K562 (cell line): Measurements from ENCODE around the gene B4GALNT4. TPM values are rescaled to one million over a fixed set of nuclear protein-coding genes. Genes with fewer than 3 reads are reported as not detected.
A peak's percentile ranks its signal among the peaks of the same experiment; 100 is the strongest.

Experiments used
- DIDO1 ChIP-seq: fragments of 450-650 bp; IDR thresholded peaks from 2 replicates; pipeline ENCODE4 v1.6.1; 2016; ENCODE audit warnings: low read depth, missing biosample characterization, missing genetic modification characterization
- FOXK1 ChIP-seq: sonication (generic); formaldehyde crosslinking; IDR thresholded peaks from 2 replicates; pipeline ENCODE4 v1.8.0; 2022; ENCODE audit warnings: missing genetic modification reagents, mild to moderate bottlenecking, borderline replicate concordance
- HDAC6 ChIP-seq: IDR thresholded peaks from 2 replicates; pipeline ENCODE4 v1.6.1; 2012; ENCODE audit warnings: low read depth, mild to moderate bottlenecking, control low read depth, inconsistent platforms, low read length, moderate library complexity
- MTA2 ChIP-seq: fragments of 450-650 bp; IDR thresholded peaks from 2 replicates; pipeline ENCODE4 v1.6.1; 2016; ENCODE audit warnings: low read depth
- RCOR1 ChIP-seq, 2 experiments: IDR thresholded peaks; 2 replicates each; pipeline ENCODE4 v1.6.1; 2012; ENCODE audit warnings: low read depth in 2 of 2, low read length in 2 of 2, borderline replicate concordance in 1 of 2, improper control_type of control experiment in 1 of 2
- SP2 ChIP-seq: IDR thresholded peaks from 2 replicates; pipeline ENCODE4 v1.6.1; 2011; ENCODE audit warnings: mild to moderate bottlenecking, low read depth, low read length, moderate library complexity; ENCODE audit not compliant: poor library complexity, severe bottlenecking; ENCODE audit errors: extremely low read depth
- ZKSCAN3 ChIP-seq: fragments of 250-450 bp; sonication (Bioruptor Pico); IDR thresholded peaks from 2 replicates; pipeline ENCODE4 v1.4.0; 2020
- polyA plus RNA-seq, 8 experiments: library from polyadenylated mRNA; depleted of rRNA in 4 of 8; stranded (reverse) in 5 of 8; unstranded in 3 of 8; fragments of >200 nt; fragmentation: Nextera tagmentation in 2 of 8; fragmentation: Illumina TruSeq in 1 of 8; extraction: Ambion mirVana in 2 of 8; extraction: Trizol in 1 of 8; gene quantifications; 2 replicates each; pipeline versions ENCODE4 v1.2.1 to v1.2.3, GENCODE V29; 2011 to 2014; ENCODE audit warnings: inconsistent platforms in 1 of 8, missing spikeins in 1 of 8
- total RNA-seq, 7 experiments: library from RNA; depleted of rRNA in 6 of 7; stranded (reverse); fragments of >200 nt in 6 of 7; fragmentation: Illumina TruSeq in 2 of 7; extraction: Trizol in 2 of 7; gene quantifications; 2 replicates each; pipeline versions ENCODE4 v1.2.1 to v1.2.3, GENCODE V29; 2011 to 2021; ENCODE audit warnings: low replicate concordance in 1 of 7
- TF ChIP-seq, protein P1 (sequence below): fragments of 450-650 bp; formaldehyde crosslinking; IDR thresholded peaks from 2 replicates; pipeline ENCODE4 v1.4.0; 2020; ENCODE audit warnings: mild to moderate bottlenecking, moderate library complexity
- TF ChIP-seq, protein P2 (sequence below): fragments of 450-650 bp; formaldehyde crosslinking; IDR thresholded peaks from 2 replicates; pipeline ENCODE4 v1.4.0; 2022; ENCODE audit warnings: missing genetic modification characterization
- TF ChIP-seq, protein P3 (sequence below): fragments of 250-450 bp; sonication (Bioruptor Pico); IDR thresholded peaks from 2 replicates; pipeline ENCODE4 v1.8.0; 2022; ENCODE audit warnings: inconsistent platforms, mild to moderate bottlenecking, moderate library complexity, borderline replicate concordance
- TF ChIP-seq, protein P4 (sequence below): sonication (generic); formaldehyde crosslinking; IDR thresholded peaks from 2 replicates; pipeline ENCODE4 v1.9.0; 2022; ENCODE audit warnings: mild to moderate bottlenecking, missing genetic modification reagents
- TF ChIP-seq, protein P5 (sequence below): fragments of 450-650 bp; IDR thresholded peaks from 2 replicates; pipeline ENCODE4 v1.7.0; 2016; ENCODE audit warnings: borderline replicate concordance
- TF ChIP-seq, protein P6 (sequence below), 2 experiments: fragments of 250-450 bp in 1 of 2; fragments of 450-650 bp in 1 of 2; sonication (Bioruptor Pico) in 1 of 2; IDR thresholded peaks; 2 replicates each; pipeline versions ENCODE4 v1.6.1 to v1.8.0; 2016 to 2021; ENCODE audit warnings: mild to moderate bottlenecking in 2 of 2, moderate library complexity in 2 of 2, missing compliant biosample characterization in 1 of 2, missing genetic modification characterization in 1 of 2
- TF ChIP-seq, protein P7 (sequence below), 2 experiments: fragments of 450-650 bp; conservative IDR thresholded peaks; 2 replicates each; pipeline ENCODE4 v1.6.1; 2017; ENCODE audit warnings: mild to moderate bottlenecking in 2 of 2, moderate library complexity in 2 of 2
- TF ChIP-seq, protein P8 (sequence below), 2 experiments: IDR thresholded peaks; 2 replicates each; pipeline ENCODE4 v1.6.1; 2011; ENCODE audit warnings: borderline replicate concordance in 1 of 2, control low read depth in 1 of 2, low read depth in 1 of 2, low read length in 1 of 2, mild to moderate bottlenecking in 1 of 2, mixed read lengths in 1 of 2, moderate library complexity in 1 of 2; ENCODE audit not compliant: insufficient read depth in 1 of 2, insufficient read length in 1 of 2, poor library complexity in 1 of 2, severe bottlenecking in 1 of 2; ENCODE audit errors: extremely low read depth in 1 of 2

Gene B4GALNT4
- total and polyA plus RNA-seq, 9 of the 15 experiments (the other 6 are each of a cell fraction or from before 2014, with no cell fraction given) = 0.20 to 37.1 (median 10.8) TPM; not detected in 1

DNA sequence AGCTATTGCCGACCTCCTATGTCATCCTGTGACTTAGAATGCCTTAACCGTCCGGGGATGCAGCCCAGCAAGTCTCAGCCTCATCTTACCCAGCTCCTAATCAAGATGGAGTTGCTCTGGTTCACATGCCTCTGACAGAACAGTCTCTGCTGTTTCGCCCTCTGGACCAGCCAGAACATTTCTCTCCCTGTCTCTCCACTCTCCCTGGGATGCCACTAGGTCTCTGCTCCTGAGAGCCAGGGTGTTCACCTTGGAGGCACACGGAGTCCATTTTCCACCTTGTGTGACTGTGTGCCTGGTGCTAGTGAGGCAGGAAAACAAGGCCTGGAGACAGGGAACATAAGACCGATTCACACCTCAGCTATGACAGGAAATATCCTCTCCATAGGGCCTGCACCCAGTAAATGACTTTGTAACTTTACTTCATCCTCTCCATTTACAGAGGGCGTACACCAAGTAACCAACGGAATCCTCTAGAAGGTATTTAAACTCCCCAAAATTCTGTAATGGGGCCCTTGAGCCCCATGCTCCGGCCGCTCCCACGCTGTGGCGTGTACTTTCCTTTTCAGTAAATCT lies 16.8 kb upstream of the B4GALNT4 start (continued):
- TF ChIP-seq, protein P1, sequence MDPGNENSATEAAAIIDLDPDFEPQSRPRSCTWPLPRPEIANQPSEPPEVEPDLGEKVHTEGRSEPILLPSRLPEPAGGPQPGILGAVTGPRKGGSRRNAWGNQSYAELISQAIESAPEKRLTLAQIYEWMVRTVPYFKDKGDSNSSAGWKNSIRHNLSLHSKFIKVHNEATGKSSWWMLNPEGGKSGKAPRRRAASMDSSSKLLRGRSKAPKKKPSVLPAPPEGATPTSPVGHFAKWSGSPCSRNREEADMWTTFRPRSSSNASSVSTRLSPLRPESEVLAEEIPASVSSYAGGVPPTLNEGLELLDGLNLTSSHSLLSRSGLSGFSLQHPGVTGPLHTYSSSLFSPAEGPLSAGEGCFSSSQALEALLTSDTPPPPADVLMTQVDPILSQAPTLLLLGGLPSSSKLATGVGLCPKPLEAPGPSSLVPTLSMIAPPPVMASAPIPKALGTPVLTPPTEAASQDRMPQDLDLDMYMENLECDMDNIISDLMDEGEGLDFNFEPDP (CRISPR knock-in tag) = peak; percentile 94
- TF ChIP-seq, protein P2, sequence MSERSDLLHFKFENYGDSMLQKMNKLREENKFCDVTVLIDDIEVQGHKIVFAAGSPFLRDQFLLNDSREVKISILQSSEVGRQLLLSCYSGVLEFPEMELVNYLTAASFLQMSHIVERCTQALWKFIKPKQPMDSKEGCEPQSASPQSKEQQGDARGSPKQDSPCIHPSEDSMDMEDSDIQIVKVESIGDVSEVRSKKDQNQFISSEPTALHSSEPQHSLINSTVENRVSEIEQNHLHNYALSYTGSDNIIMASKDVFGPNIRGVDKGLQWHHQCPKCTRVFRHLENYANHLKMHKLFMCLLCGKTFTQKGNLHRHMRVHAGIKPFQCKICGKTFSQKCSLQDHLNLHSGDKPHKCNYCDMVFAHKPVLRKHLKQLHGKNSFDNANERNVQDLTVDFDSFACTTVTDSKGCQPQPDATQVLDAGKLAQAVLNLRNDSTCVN (CRISPR knock-in tag) = peak; percentile 95; the same call in 1 of the 2 replicates
- peak; percentile 71; the same call in 1 of the 2 replicates for TF ChIP-seq ZKSCAN3 (CRISPR knock-in tag)
- TF ChIP-seq SP2 = no peak
- TF ChIP-seq DIDO1 (tag) = peak; percentile 71
- TF ChIP-seq, protein P3, sequence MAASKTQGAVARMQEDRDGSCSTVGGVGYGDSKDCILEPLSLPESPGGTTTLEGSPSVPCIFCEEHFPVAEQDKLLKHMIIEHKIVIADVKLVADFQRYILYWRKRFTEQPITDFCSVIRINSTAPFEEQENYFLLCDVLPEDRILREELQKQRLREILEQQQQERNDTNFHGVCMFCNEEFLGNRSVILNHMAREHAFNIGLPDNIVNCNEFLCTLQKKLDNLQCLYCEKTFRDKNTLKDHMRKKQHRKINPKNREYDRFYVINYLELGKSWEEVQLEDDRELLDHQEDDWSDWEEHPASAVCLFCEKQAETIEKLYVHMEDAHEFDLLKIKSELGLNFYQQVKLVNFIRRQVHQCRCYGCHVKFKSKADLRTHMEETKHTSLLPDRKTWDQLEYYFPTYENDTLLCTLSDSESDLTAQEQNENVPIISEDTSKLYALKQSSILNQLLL (CRISPR knock-in tag) = no peak
- TF ChIP-seq FOXK1 = no peak
- no peak for TF ChIP-seq RCOR1 (IDR thresholded peaks at IDR 0.05; ENCODE audit: borderline replicate concordance in 1 of 2, low read depth in 2 of 2, low read length in 2 of 2)
- TF ChIP-seq, protein P4, sequence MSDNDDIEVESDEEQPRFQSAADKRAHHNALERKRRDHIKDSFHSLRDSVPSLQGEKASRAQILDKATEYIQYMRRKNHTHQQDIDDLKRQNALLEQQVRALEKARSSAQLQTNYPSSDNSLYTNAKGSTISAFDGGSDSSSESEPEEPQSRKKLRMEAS (CRISPR knock-in tag) = no peak
- no peak for TF ChIP-seq MTA2
- TF ChIP-seq, protein P5, sequence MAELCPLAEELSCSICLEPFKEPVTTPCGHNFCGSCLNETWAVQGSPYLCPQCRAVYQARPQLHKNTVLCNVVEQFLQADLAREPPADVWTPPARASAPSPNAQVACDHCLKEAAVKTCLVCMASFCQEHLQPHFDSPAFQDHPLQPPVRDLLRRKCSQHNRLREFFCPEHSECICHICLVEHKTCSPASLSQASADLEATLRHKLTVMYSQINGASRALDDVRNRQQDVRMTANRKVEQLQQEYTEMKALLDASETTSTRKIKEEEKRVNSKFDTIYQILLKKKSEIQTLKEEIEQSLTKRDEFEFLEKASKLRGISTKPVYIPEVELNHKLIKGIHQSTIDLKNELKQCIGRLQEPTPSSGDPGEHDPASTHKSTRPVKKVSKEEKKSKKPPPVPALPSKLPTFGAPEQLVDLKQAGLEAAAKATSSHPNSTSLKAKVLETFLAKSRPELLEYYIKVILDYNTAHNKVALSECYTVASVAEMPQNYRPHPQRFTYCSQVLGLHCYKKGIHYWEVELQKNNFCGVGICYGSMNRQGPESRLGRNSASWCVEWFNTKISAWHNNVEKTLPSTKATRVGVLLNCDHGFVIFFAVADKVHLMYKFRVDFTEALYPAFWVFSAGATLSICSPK = no peak
- TF ChIP-seq, protein P6, sequence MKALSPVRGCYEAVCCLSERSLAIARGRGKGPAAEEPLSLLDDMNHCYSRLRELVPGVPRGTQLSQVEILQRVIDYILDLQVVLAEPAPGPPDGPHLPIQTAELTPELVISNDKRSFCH (CRISPR knock-in tag; IDR thresholded peaks at IDR 0.05) = peak; percentile 88
- TF ChIP-seq, protein P6 (tag; IDR thresholded peaks at IDR 0.05) = peak; percentile 97
- TF ChIP-seq, protein P7, sequence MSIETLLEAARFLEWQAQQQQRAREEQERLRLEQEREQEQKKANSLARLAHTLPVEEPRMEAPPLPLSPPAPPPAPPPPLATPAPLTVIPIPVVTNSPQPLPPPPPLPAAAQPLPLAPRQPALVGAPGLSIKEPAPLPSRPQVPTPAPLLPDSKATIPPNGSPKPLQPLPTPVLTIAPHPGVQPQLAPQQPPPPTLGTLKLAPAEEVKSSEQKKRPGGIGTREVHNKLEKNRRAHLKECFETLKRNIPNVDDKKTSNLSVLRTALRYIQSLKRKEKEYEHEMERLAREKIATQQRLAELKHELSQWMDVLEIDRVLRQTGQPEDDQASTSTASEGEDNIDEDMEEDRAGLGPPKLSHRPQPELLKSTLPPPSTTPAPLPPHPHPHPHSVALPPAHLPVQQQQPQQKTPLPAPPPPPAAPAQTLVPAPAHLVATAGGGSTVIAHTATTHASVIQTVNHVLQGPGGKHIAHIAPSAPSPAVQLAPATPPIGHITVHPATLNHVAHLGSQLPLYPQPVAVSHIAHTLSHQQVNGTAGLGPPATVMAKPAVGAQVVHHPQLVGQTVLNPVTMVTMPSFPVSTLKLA (conservative IDR thresholded peaks at IDR 0.05) = no peak
- TF ChIP-seq HDAC6 = no peak
- TF ChIP-seq, protein P8, sequence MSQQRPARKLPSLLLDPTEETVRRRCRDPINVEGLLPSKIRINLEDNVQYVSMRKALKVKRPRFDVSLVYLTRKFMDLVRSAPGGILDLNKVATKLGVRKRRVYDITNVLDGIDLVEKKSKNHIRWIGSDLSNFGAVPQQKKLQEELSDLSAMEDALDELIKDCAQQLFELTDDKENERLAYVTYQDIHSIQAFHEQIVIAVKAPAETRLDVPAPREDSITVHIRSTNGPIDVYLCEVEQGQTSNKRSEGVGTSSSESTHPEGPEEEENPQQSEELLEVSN (IDR thresholded peaks at IDR 0.05; ENCODE audit: borderline replicate concordance in 1 of 2, extremely low read depth in 1 of 2, insufficient read depth in 1 of 2, insufficient read length in 1 of 2, low read depth in 1 of 2, low read length in 1 of 2, poor library complexity in 1 of 2, severe bottlenecking in 1 of 2) = no peak
